Activated naive CD4-positive, alpha-beta T cell treated with anti-CD3 and anti-CD28 coated beads, Interleukin-2, amount 50 U/mL, for 72 hours (primary cell): ENCODE measurements around the gene TRIM67. TPM values are rescaled to one million over a fixed set of nuclear protein-coding genes. Genes with fewer than 3 reads are reported as not detected.
"Not testable (repeated sequence)": the region's sequence is repeated elsewhere in the genome, so short reads cannot be mapped to it uniquely, and the experiment has no call there.

ENCODE experiments used
- ATAC-seq, 2 donors: fragments of 150-1000 bp; cut with Tn5 transposase; 2 replicates each; pipeline ENCODE4 v1.10.0; 2021; ENCODE audit warnings: mild to moderate bottlenecking in 2 of 2, moderate library complexity in 2 of 2
- DNase-seq, 2 donors: peaks; one replicate each; pipeline ENCODE4 v3.0.0; 2021 to 2022; ENCODE audit warnings: low spot score in 2 of 2
- H3K27ac Mint-ChIP-seq, 2 donors: one replicate each; pipeline ENCODE4 v1.8.0; 2022; ENCODE audit warnings: mild to moderate bottlenecking in 2 of 2, mixed read lengths in 2 of 2
- H3K36me3 Mint-ChIP-seq, 2 donors: one replicate each; pipeline ENCODE4 v1.8.0; 2022; ENCODE audit warnings: mixed read lengths in 2 of 2
- H3K9me3 Mint-ChIP-seq, 2 donors: one replicate each; pipeline ENCODE4 v1.8.0; 2022; ENCODE audit warnings: mixed read lengths in 2 of 2
- total RNA-seq, 2 donors: library from RNA; stranded (reverse); gene quantifications; one replicate each; pipeline ENCODE4 v1.2.3, GENCODE V29; 2022

TRIM67 gene
- under 1 TPM in 1 of 2 donors, not detected in 1; 0.02 TPM for total RNA-seq

DNA sequence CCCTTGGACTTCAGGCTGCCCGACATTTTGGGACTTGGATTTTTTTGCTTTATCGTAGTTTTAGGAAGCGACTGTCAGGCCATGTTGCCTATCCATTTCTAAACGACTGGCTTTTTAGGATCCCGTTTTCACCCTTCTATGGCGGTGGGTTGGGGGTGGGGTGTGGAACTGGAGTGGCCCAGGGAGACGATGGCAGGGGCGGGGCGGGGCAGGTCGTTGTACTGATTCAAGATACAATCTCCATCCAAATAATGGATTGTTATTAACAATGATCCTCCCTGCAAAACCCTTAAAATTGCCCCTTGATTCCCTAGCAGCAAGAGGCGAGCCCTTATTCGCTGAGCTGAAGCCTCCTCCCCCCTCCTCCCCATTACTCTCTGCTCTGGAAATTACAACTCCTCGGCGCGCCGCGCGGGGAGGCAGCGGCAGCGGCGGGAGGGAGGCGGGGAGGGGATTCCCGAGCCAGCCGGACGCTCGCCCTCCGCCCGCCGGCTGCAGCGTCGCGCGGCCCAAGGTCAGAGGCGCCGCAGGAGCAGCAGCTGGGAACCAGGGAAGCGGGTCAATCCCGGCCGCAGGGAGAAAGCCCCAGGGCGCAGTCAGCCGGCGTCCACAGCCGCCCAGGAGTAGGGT is at the start of gene TRIM67:
Gene TRIM67, plus strand, starts transcription at position 392 of the 630 bp plus-strand sequence. CDS start 912 bp downstream, outside the sequence.
- ATAC-seq, result peak in 1 of 2 donors; percentile 47
- no peak within 1 kb of the TSS for H3K27ac Mint-ChIP-seq
- peaks cover 0 to 10% of the 10 kb centered on the region in 2 donors for H3K36me3 Mint-ChIP-seq

GRCh38 chr1:231116738-231117137 is 45.1 kb upstream of the TRIM67 start:
- peaks cover 0 to 5% of the 10 kb centered on the region in 2 donors for H3K9me3 Mint-ChIP-seq
- H3K27ac Mint-ChIP-seq, result no peak overlapping the region
- H3K36me3 Mint-ChIP-seq, result peaks cover 0 to 11% of the 10 kb centered on the region in 2 donors
- DNase-seq (no peak), ATAC-seq (no peak)

More for the DNA sequence above, at the start of gene TRIM67:
- no peak for DNase-seq
- no peaks in the 10 kb centered on the region for H3K9me3 Mint-ChIP-seq

DNA sequence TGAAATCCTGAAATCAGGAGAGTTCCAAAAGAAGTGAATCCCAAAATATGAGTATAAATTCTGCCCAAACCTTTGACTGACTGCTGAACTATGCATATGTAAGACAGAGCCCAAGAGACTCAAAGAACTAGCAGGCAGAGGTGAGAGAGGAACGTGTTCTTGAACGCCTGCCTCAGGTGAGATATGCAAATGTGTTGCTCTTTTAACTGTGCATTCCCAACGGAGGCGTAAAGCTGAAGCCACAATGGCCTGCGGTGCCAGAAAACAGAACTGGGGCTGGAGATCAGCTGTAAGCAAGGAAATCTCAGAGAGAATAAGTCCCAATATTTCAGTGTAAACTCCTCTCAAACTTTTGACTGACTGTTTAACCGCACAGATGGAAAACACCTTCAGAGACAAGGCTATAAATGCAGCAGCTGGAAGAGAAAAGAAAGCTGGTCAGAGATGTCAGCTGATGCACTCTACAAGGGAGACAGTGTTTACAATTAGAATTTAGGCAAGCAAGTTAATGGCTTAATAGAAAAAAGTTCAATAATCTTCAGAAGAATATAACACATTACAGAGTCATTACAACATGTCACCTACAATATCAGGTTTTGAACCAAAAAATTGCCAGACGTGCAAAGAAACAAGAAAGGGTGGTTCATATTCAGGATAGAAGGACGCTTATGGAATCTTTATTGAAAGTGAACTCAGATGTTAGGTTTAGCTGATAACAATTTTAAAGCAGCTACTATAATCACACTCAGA is 43.0 kb upstream of the TRIM67 start:
- H3K9me3 Mint-ChIP-seq, result peaks cover 0 to 5% of the 10 kb centered on the region in 2 donors
- no peak overlapping the region for H3K27ac Mint-ChIP-seq
- no peak for ATAC-seq
- DNase-seq, result no peak
- H3K36me3 Mint-ChIP-seq, result peaks cover 0 to 6% of the 10 kb centered on the region in 2 donors

- no peak overlapping the region for H3K27ac Mint-ChIP-seq
- H3K36me3 Mint-ChIP-seq, result peaks cover 0 to 6% of the 10 kb centered on the region in 2 donors
- no peak for ATAC-seq
- H3K9me3 Mint-ChIP-seq, result peaks cover 0 to 5% of the 10 kb centered on the region in 2 donors
- DNase-seq, result no peak
Observed at GRCh38 chr1:231121533-231121932, 40.3 kb upstream of the TRIM67 start.

GRCh38 chr1:231122143-231122542 is 39.7 kb upstream of the TRIM67 start:
- no peak overlapping the region for H3K27ac Mint-ChIP-seq
- ATAC-seq, result no peak
- peaks cover 0 to 6% of the 10 kb centered on the region in 2 donors for H3K36me3 Mint-ChIP-seq
- DNase-seq, result no peak
- H3K9me3 Mint-ChIP-seq, result peaks cover 0 to 8% of the 10 kb centered on the region in 2 donors

GRCh38 chr1:231124746-231125145 is 37.1 kb upstream of the TRIM67 start:
- DNase-seq, result no peak
- no peaks in the 10 kb centered on the region for H3K36me3 Mint-ChIP-seq
- peaks cover 0 to 4% of the 10 kb centered on the region in 2 donors for H3K9me3 Mint-ChIP-seq
- no peak for ATAC-seq
- no peak overlapping the region for H3K27ac Mint-ChIP-seq

DNA sequence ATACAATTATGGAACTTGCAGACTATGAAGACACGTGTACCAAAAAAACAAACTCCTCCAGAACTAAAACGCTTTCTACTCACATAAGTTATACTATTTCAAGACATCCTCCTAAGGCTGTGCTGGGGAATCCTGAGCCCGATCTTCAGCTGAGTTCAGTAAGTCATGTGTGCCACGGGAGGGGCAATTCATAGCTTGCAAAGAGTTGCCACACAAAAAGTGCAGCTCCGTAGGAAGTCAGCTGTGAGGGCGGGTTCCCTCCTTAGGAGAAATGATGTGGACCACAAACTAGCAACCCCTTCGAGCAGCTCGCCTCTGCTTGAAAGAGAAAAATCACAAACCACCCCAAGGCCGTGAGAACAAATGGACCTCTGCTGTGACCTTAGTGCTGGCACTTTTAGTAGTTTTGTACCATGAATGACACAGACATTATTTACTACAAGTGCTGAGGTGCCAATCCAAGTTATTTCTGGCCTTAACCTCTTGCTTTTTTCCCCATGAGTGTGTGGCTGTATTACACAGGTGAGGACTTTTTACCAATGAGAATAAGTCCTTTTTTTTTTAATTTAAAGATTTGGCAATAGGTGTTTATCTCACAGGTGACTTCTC is 35.8 kb upstream of the TRIM67 start:
- Mint-ChIP-seq H3K9me3 (peaks cover 0 to 4% of the 10 kb centered on the region in 2 donors), H3K36me3 (no peaks in the 10 kb centered on the region), H3K27ac (no peak overlapping the region)
- ATAC-seq (no peak), DNase-seq (no peak)

- not testable (repeated sequence) for ATAC-seq, H3K9me3 Mint-ChIP-seq, H3K36me3 Mint-ChIP-seq, H3K27ac Mint-ChIP-seq, DNase-seq
Observed at GRCh38 chr1:231127106-231127505, 34.8 kb upstream of the TRIM67 start.

DNA sequence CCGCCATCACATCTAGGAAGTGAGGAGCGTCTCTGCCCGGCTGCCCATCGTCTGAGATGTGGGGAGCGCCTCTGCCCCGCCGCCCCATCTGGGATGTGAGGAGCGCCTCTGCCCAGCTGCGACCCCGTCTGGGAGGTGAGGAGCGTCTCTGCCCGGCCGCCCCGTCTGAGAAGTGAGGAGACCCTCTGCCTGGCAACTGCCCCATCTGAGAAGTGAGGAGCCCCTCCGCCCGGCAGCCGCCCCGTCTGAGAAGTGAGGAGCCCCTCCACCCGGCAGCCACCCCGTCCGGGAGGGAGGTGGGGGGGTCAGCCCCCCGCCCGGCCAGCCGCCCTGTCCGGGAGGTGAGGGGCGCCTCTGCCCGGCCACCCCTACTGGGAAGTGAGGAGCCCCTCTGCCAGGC is 33.4 kb upstream of the TRIM67 start:
- H3K9me3 Mint-ChIP-seq, ATAC-seq: not testable (repeated sequence)

DNA sequence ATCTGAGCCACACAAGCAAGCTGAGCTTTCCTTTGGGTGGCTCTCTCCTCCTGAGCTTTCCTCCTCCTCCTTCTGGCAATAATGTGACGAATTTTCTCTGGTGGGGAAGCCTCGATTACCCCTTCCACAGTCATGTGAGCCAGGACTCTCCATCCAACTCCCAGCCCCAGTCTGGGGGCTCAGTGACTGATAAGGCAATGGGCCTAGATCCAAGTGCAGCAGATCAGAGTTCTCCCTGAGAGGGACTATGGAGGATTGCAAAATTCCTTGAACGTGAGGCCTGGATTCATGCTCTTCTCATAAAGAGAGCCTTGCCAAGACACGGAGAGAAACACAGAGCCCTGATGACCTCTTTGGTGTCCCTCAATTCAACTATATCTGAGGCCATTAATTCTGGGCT is 31.3 kb upstream of the TRIM67 start:
- ATAC-seq, result no peak
- no peak for DNase-seq
- no peak overlapping the region for H3K27ac Mint-ChIP-seq
- H3K9me3 Mint-ChIP-seq, result peaks cover 0 to 4% of the 10 kb centered on the region in 2 donors
- H3K36me3 Mint-ChIP-seq, result no peaks in the 10 kb centered on the region

More for the DNA sequence above, 33.4 kb upstream of the TRIM67 start:
- H3K36me3 Mint-ChIP-seq, H3K27ac Mint-ChIP-seq, DNase-seq: not testable (repeated sequence)

- H3K36me3 Mint-ChIP-seq, H3K9me3 Mint-ChIP-seq, DNase-seq, ATAC-seq, H3K27ac Mint-ChIP-seq: not testable (repeated sequence)
Observed at GRCh38 chr1:231132591-231132990, 29.3 kb upstream of the TRIM67 start.

GRCh38 chr1:231134624-231135023 is 27.2 kb upstream of the TRIM67 start:
- H3K9me3 Mint-ChIP-seq, result no peaks in the 10 kb centered on the region
- DNase-seq, result no peak
- no peak overlapping the region for H3K27ac Mint-ChIP-seq
- H3K36me3 Mint-ChIP-seq, result no peaks in the 10 kb centered on the region
- ATAC-seq, result no peak

GRCh38 chr1:231138236-231138635 is 23.6 kb upstream of the TRIM67 start:
- peaks cover 0 to 11% of the 10 kb centered on the region in 2 donors for H3K36me3 Mint-ChIP-seq
- no peaks in the 10 kb centered on the region for H3K9me3 Mint-ChIP-seq
- no peak for ATAC-seq
- no peak for DNase-seq
- no peak overlapping the region for H3K27ac Mint-ChIP-seq

DNA sequence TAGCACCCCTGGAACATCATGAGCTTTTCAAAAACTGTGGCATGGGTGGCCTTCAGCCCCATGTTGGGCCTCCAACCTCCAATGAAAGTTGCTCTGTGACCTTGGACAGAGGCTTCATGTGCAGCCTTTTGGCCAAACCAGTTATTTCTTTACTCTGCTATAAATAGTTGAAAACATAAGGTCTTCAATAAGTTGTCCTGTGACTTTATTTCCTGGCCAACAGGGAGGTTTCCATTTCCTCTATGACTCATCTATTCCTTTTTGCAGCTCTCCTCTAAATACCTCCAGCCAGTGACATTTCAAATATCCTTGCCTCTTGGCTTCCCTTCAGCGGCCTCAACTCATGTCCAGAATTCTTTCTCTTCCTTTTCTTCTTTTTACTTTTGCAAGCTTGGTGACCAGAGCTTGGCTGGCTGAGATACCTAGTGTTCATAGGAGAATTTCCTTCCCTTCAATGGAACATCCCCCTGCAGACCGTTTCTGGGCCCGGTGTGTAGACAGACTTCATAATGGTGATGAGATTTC is 22.7 kb upstream of the TRIM67 start:
- Mint-ChIP-seq H3K9me3 (no peaks in the 10 kb centered on the region), H3K36me3 (peaks cover 0 to 11% of the 10 kb centered on the region in 2 donors), H3K27ac (peak overlapping the region in 1 of 2 donors; percentile 77)
- DNase-seq (no peak), ATAC-seq (no peak)

DNA sequence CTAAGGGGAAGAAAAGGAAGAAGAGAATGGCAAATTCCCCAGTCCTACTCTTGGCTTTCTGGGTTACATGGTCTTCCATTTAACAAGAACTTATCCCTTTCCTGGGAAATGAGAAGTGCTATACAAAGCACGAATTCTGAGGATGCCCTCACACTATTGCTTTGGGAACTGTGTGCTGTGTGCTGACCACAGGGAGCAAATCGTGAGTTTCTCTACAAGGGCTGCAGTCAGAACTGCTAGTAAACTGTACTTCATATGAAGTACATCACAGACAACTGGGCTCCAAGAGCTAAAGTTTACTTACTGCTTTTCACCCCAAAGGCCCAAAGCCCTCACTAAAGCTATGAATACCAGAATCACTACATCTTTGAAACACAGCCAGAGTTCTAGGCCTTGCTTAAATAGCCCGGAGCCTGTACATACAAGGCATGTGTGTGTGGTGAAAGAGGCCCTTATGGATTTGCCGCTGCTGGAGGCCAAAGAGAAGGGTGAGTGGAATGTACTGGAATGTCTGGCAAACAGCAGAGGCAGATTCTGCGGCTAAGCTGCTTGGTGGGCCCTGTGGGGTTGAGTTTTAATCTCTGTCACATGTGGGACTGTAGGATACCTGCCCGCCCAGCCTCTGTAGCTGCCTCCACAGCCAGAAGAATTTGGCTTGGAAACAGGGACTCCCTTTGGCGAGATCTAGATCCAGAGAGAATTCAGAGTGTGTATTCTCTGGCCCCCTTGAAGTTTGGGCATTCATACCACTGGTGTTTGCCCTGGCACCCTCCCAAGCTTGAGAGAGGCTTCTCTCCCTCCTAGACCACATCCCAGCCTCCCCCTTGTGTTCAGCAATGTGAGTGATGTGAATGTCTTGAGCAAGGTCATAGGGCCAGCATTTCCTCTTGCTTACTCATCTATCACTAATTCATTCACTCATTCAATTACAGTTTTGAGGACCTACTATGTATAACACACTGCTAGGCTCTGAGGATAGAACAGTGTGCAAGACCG is 21.9 kb upstream of the TRIM67 start:
- no peak for DNase-seq
- no peak for ATAC-seq
- peaks cover 0 to 11% of the 10 kb centered on the region in 2 donors for H3K36me3 Mint-ChIP-seq
- H3K9me3 Mint-ChIP-seq, result no peaks in the 10 kb centered on the region
- no peak overlapping the region for H3K27ac Mint-ChIP-seq
